HFFc6 (cell line): ENCODE results near the gene SRD5A3. TPM values are rescaled to one million over a fixed set of nuclear protein-coding genes. Genes with fewer than 3 reads are reported as not detected.

ENCODE experiments used
- DNase-seq: peaks from one replicate; pipeline ENCODE4 v3.0.0-alpha.2; 2018
- H3K27ac Mint-ChIP-seq: 2 replicates; pipeline ENCODE4 v1.8.0; 2020; ENCODE audit warnings: mild to moderate bottlenecking, mixed read lengths
- H3K27me3 Mint-ChIP-seq: 2 replicates; pipeline ENCODE4 v1.8.0; 2021; ENCODE audit warnings: mild to moderate bottlenecking, moderate library complexity, mixed read lengths; ENCODE audit not compliant: insufficient read depth
- H3K36me3 Mint-ChIP-seq: 2 replicates; pipeline ENCODE4 v1.8.0; 2021; ENCODE audit warnings: low read depth, mixed read lengths
- H3K4me1 Mint-ChIP-seq: 2 replicates; pipeline ENCODE4 v1.8.0; 2020; ENCODE audit warnings: low read depth, mixed read lengths
- H3K4me3 Mint-ChIP-seq: 2 replicates; pipeline ENCODE4 v1.8.0; 2020; ENCODE audit warnings: mild to moderate bottlenecking, moderate library complexity, mixed read lengths
- H3K9me3 Mint-ChIP-seq: 2 replicates; pipeline ENCODE4 v1.8.0; 2020; ENCODE audit warnings: mild to moderate bottlenecking, mixed read lengths
- CTCF ChIP-seq: fragments of 200-600 bp; sonication (generic); IDR thresholded peaks from 2 replicates; pipeline ENCODE4 v1.5.0; 2021; ENCODE audit warnings: antibody characterized with exemption, mild to moderate bottlenecking
- total RNA-seq, 6 experiments: library from RNA; stranded (reverse); fragmentation: NEBNext Ultra II Directional; extraction: Animal tissue kit (Norgen Biotek cat#: 25700); gene quantifications; 2 replicates in 1 of 6; 3 replicates in 5 of 6; pipeline ENCODE4 v1.2.3, GENCODE V29; 2021

Gene SRD5A3
- total RNA-seq, 6 experiments from 2014 or later = 11.0 to 17.1 (median 12.2) TPM

- H3K4me3 Mint-ChIP-seq = peak overlapping the region; percentile 94
- TF ChIP-seq CTCF = no peak
- H3K27ac Mint-ChIP-seq = peak overlapping the region; percentile 100
- H3K4me1 Mint-ChIP-seq = peaks cover 57% of the 10 kb centered on the region
- peaks cover 29% of the 10 kb centered on the region for H3K36me3 Mint-ChIP-seq
- no peaks in the 10 kb centered on the region; the same call in none of the 2 replicates for H3K27me3 Mint-ChIP-seq
- H3K9me3 Mint-ChIP-seq = no peaks in the 10 kb centered on the region
- DNase-seq = peak; percentile 22
Measured at GRCh38 chr4:55396308-55397125, 50.5 kb downstream of the SRD5A3 start.

GRCh38 chr4:55397126-55397436 lies 51.0 kb downstream of the SRD5A3 start:
- Mint-ChIP-seq H3K4me3 (peak overlapping the region; percentile 94), H3K9me3 (no peaks in the 10 kb centered on the region), H3K4me1 (peaks cover 57% of the 10 kb centered on the region), H3K36me3 (peaks cover 29% of the 10 kb centered on the region), H3K27me3 (no peaks in the 10 kb centered on the region; the same call in none of the 2 replicates), H3K27ac (peak overlapping the region; percentile 85)
- TF ChIP-seq CTCF = no peak
- no peak for DNase-seq

- no peaks in the 10 kb centered on the region for H3K9me3 Mint-ChIP-seq
- H3K27me3 Mint-ChIP-seq = no peaks in the 10 kb centered on the region; the same call in none of the 2 replicates
- H3K36me3 Mint-ChIP-seq = peaks cover 29% of the 10 kb centered on the region
- peaks cover 57% of the 10 kb centered on the region for H3K4me1 Mint-ChIP-seq
- peak overlapping the region; percentile 94 for H3K4me3 Mint-ChIP-seq
- no peak for TF ChIP-seq CTCF
- DNase-seq = peak; percentile 44
- H3K27ac Mint-ChIP-seq = peak overlapping the region; percentile 85
Measured at GRCh38 chr4:55397520-55398321, 51.7 kb downstream of the SRD5A3 start.

- peak overlapping the region; percentile 94 for H3K4me3 Mint-ChIP-seq
Measured at GRCh38 chr4:55398461-55398860, 52.4 kb downstream of the SRD5A3 start.

GRCh38 chr4:55398966-55399365 lies 52.9 kb downstream of the SRD5A3 start:
- H3K27ac Mint-ChIP-seq = peak overlapping the region; percentile 85
- H3K4me3 Mint-ChIP-seq = peak overlapping the region; percentile 94
- DNase-seq = no peak
- H3K36me3 Mint-ChIP-seq = peaks cover 39% of the 10 kb centered on the region
- TF ChIP-seq CTCF = no peak
- H3K4me1 Mint-ChIP-seq = peaks cover 60% of the 10 kb centered on the region
- no peaks in the 10 kb centered on the region for H3K9me3 Mint-ChIP-seq
- H3K27me3 Mint-ChIP-seq = peaks cover 4% of the 10 kb centered on the region

More at GRCh38 chr4:55398461-55398860, 52.4 kb downstream of the SRD5A3 start:
- H3K4me1 Mint-ChIP-seq = peaks cover 60% of the 10 kb centered on the region
- peaks cover 34% of the 10 kb centered on the region for H3K36me3 Mint-ChIP-seq
- no peaks in the 10 kb centered on the region; the same call in none of the 2 replicates for H3K27me3 Mint-ChIP-seq
- TF ChIP-seq CTCF = no peak
- H3K27ac Mint-ChIP-seq = peak overlapping the region; percentile 85
- no peaks in the 10 kb centered on the region for H3K9me3 Mint-ChIP-seq
- peak; percentile 36 for DNase-seq
